ENCODE data around the gene EFNA1. TPM values are rescaled to one million over a fixed set of nuclear protein-coding genes. Genes with fewer than 3 reads are reported as not detected.

The EFNA1 gene
- total RNA-seq, 1 experiment from 2014 or later, result 5.3 TPM

DNA sequence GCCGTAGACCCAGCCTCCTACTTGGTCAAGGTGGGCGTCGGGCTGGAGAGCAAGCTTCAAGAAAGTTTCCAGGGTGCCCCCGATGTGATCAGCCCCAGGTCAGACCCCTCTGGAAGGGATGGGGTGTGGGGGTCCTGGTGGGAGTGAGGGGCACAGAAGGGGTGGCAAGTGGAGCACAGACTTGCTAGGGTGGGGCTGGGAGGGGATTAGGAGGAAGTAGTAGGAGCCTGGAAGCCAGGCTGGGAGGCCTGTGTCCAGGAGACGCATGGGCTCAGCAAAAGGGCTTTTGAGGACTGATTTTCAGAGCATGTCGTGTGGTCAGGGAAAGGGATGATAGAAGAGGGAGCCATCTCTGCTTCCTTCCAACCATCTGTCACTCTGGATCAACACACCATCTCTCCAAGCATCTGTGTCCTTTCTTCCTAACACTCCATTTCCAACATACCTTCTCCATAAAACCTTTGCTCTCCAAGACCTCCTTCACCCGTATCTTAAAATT, 54.4 kb downstream of the EFNA1 start:
- peak; percentile 43 for DNase-seq (ENCODE audit: low spot score)
- in situ Hi-C loops (cut with HindIII; ENCODE audit: low sequenced_read_pairs), result no loop called here

GRCh38 chr1:155183775-155184221, 56.1 kb downstream of the EFNA1 start:
- no peak for DNase-seq (ENCODE audit: low spot score)
- in situ Hi-C loops (cut with HindIII; ENCODE audit: low sequenced_read_pairs), result no loop called here

GRCh38 chr1:155184351-155184811, 56.7 kb downstream of the EFNA1 start:
- in situ Hi-C loops (cut with HindIII; ENCODE audit: low sequenced_read_pairs), result no loop called here
- DNase-seq (ENCODE audit: low spot score), result no peak

Other genes starting within 250 kb of the EFNA1 start
- 66.5 and 70.3 TPM in 2 replicates for gene PMVK, start 191.2 kb upstream of the EFNA1 start, total RNA-seq (2014; rRNA removed; shearing (Covaris generic))
- 25.9 and 36.5 TPM in 2 replicates for gene PBXIP1, start 171.8 kb upstream of the EFNA1 start, total RNA-seq (2014; rRNA removed; shearing (Covaris generic))
- gene PYGO2, start 166.1 kb upstream of the EFNA1 start, total RNA-seq (2014; rRNA removed; shearing (Covaris generic)), result 16.9 and 24.2 TPM in 2 replicates
- 204 and 265 TPM in 2 replicates for gene SHC1, start 157.1 kb upstream of the EFNA1 start, total RNA-seq (2014; rRNA removed; shearing (Covaris generic))
- 187 and 192 TPM in 2 replicates for gene CKS1B, start 153.2 kb upstream of the EFNA1 start, total RNA-seq (2014; rRNA removed; shearing (Covaris generic))
- 39.9 and 49.4 TPM in 2 replicates for gene FLAD1, start 144.5 kb upstream of the EFNA1 start, total RNA-seq (2014; rRNA removed; shearing (Covaris generic))
- gene LENEP, start 134.3 kb upstream of the EFNA1 start, total RNA-seq (2014; rRNA removed; shearing (Covaris generic)), result 0.74 TPM in 1 of 2 replicates, not detected in the other
- gene ZBTB7B, start 125.1 kb upstream of the EFNA1 start, total RNA-seq (2014; rRNA removed; shearing (Covaris generic)), result 30.6 and 33.0 TPM in 2 replicates
- 0.31 TPM in 1 of 2 replicates, not detected in the other for gene DCST2, start 94.1 kb upstream of the EFNA1 start, total RNA-seq (2014; rRNA removed; shearing (Covaris generic))
- not detected in 2 replicates for gene DCST1, start 94.1 kb upstream of the EFNA1 start, total RNA-seq (2014; rRNA removed; shearing (Covaris generic))
- gene ADAM15, start 76.6 kb upstream of the EFNA1 start, total RNA-seq (2014; rRNA removed; shearing (Covaris generic)), result 82.2 and 92.9 TPM in 2 replicates
- 14.0 and 26.2 TPM in 2 replicates for gene EFNA4, start 64.1 kb upstream of the EFNA1 start, total RNA-seq (2014; rRNA removed; shearing (Covaris generic))
- 3.3 and 5.1 TPM in 2 replicates for gene EFNA3, start 49.0 kb upstream of the EFNA1 start, total RNA-seq (2014; rRNA removed; shearing (Covaris generic))
- gene SLC50A1, start 8.0 kb downstream of the EFNA1 start, total RNA-seq (2014; rRNA removed; shearing (Covaris generic)), result 15.9 and 19.8 TPM in 2 replicates
- gene DPM3, start 12.7 kb downstream of the EFNA1 start, total RNA-seq (2014; rRNA removed; shearing (Covaris generic)), result 83.3 and 104 TPM in 2 replicates
- 177 and 223 TPM in 2 replicates for gene KRTCAP2, start 45.4 kb downstream of the EFNA1 start, total RNA-seq (2014; rRNA removed; shearing (Covaris generic))
- 0.14 and 0.37 TPM in 2 replicates for gene TRIM46, start 46.0 kb downstream of the EFNA1 start, total RNA-seq (2014; rRNA removed; shearing (Covaris generic))
- gene THBS3, start 80.0 kb downstream of the EFNA1 start, total RNA-seq (2014; rRNA removed; shearing (Covaris generic)), result 75.4 and 79.8 TPM in 2 replicates
- gene MTX1, start 80.8 kb downstream of the EFNA1 start, total RNA-seq (2014; rRNA removed; shearing (Covaris generic)), result 125 and 126 TPM in 2 replicates
- 5.4 and 7.3 TPM in 2 replicates for gene ENTREP3, start 127.6 kb downstream of the EFNA1 start, total RNA-seq (2014; rRNA removed; shearing (Covaris generic))
- gene SCAMP3, start 134.5 kb downstream of the EFNA1 start, total RNA-seq (2014; rRNA removed; shearing (Covaris generic)), result 24.3 and 49.0 TPM in 2 replicates
- 32.1 and 47.4 TPM in 2 replicates for gene CLK2, start 145.6 kb downstream of the EFNA1 start, total RNA-seq (2014; rRNA removed; shearing (Covaris generic))
- 1.1 and 3.3 TPM in 2 replicates for gene HCN3, start 149.6 kb downstream of the EFNA1 start, total RNA-seq (2014; rRNA removed; shearing (Covaris generic))
- gene PKLR, start 173.6 kb downstream of the EFNA1 start, total RNA-seq (2014; rRNA removed; shearing (Covaris generic)), result not detected in 2 replicates
- gene FDPS, start 181.0 kb downstream of the EFNA1 start, total RNA-seq (2014; rRNA removed; shearing (Covaris generic)), result 357 and 361 TPM in 2 replicates
- 23.9 and 35.0 TPM in 2 replicates for gene RUSC1, start 193.0 kb downstream of the EFNA1 start, total RNA-seq (2014; rRNA removed; shearing (Covaris generic))